ENCODE measurements around the gene CDKL4.
"Not testable (repeated sequence)": the region's sequence is repeated elsewhere in the genome, so short reads cannot be mapped to it uniquely, and the experiment has no call there.

Gene CDKL4

DNA sequence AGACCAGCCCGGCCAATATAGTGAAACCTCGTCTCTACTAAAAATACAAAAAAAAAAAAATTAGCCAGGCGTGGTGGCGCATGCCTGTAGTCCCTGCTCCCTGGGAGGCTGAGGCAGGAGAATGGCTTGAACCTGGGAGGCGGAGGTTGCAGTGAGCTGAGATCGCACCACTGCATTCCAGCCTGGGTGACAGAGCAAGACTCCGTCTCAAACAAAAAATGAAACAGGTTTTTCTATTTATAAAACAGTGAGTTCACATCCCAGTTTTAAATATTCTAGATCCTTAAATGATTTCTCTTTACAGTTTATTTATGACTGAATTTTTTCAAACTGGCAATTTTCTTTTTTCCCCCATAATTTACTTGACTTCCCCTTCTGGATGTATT lies 102.8 kb downstream of the CDKL4 start:
- not testable (repeated sequence) for DNase-seq

DNA sequence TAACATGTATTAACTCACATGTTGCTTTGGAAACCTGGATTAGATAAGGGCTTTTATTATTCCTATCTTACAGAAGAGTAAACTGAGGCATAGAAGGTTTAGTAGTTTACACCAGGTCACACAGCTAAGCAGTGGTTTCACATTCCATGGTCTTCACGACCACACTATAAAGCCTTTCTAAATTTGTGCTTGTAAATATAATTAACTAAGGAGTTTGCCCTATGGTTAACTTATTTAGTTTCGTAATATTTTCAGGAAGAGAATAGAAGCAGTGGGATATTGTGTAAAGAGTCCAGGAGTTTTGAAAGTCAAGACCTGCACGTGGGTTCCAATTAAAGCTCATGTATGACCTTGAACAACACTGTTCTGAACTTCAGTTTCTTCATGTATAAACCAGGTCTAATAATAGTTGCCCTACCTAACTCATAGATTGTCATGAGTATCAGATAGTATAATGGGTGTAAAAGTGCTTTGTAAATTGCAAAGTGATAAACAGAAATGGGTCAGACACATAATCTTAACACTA lies 103.4 kb downstream of the CDKL4 start:
- DNase-seq = no peak

GRCh38 chr2:39139511-39140237 lies 104.1 kb downstream of the CDKL4 start:
- DNase-seq = no peak

- DNase-seq = no peak
These were observed 104.9 kb downstream of the CDKL4 start for GRCh38 chr2:39138837-39139211.

DNA sequence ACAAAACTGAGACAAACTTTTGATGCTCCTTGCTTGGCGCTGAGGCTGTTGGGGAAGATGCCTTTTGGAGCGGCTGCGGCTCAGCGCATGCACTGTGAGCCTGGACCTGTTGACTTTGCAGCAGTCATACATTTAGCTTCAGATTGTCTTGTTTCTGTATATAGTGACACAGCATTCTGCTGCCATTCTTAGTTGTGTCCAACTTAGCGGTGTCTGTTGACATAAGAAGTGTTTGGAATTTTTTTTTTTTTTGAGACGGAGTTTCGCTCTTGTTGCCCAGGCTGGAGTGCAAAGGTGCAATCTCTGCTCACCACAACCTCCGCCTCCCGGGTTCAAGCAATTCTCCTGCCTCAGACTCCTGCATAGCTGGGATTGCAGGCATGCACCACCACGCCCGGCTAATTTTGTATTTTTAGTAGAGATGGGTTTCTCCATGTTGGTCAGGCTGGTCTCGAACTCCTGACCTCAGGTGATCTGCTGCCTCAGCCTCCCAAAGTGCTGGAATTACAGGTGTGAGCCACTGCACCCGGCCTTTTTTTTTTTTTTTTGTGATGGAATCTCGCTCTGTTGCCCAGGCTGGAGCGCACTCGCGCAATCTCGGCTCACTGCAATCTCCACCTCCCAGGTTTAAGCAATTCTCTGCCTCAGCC lies 105.5 kb downstream of the CDKL4 start:
- not testable (repeated sequence) for DNase-seq

DNA sequence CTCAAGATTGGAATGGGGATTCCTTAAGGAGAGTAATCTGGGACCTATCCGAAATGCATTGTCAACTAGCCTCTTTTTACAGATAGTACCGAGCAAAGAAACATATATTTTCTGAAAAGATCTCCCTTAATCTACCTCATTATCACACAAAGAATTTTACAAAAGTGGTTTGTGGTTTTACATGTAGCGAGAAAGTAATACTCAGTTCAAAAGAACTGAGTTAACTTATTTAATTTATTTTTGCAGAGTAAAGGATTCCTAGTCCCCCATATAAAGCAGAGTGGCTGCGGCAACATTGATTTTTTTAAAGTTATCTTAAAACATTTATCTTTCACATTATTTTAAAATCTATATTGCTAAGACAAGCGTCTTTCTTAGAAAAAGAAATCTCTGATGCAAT lies 107.0 kb downstream of the CDKL4 start:
- no peak for DNase-seq

- DNase-seq = no peak
These were observed 108.0 kb downstream of the CDKL4 start for GRCh38 chr2:39135690-39136259.

- no peak for DNase-seq
These were observed 110.4 kb downstream of the CDKL4 start for GRCh38 chr2:39133215-39133851.

- DNase-seq = no peak
These were observed 114.8 kb downstream of the CDKL4 start for GRCh38 chr2:39128919-39129391.

- no peak for DNase-seq
These were observed 115.8 kb downstream of the CDKL4 start for GRCh38 chr2:39127973-39128372.
